ENCODE results near the gene PDE2A.

The PDE2A gene

DNA sequence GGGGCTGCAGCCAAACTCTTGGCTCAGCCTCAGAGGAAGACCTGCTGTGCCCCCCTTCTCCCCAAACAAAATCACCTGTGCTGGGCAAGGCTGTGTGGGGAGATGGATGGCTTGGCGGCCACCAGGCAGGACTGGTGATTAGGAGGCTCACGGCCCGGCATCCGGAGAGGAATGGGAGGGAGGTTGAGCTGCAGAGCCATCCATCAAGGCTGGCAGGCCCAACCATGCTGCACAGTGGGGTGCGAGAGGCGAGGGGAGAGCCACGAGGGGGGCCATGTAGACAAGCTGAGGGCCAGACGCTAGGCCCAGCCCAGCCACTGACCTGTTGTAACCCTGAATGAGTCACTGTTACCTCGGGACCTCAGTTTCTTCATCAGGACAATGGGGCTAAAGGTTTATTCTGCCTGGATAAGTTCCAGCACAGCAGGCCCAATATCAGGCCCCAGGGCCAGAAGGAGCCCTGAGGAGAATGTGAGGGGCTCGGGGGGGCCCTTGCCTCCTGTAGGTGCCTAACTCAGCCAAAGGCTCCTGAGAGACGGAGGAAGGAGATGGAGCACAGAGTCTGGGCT, 18.2 kb downstream of the PDE2A start:
- no peak for DNase-seq (ENCODE audit: low read depth)

DNA sequence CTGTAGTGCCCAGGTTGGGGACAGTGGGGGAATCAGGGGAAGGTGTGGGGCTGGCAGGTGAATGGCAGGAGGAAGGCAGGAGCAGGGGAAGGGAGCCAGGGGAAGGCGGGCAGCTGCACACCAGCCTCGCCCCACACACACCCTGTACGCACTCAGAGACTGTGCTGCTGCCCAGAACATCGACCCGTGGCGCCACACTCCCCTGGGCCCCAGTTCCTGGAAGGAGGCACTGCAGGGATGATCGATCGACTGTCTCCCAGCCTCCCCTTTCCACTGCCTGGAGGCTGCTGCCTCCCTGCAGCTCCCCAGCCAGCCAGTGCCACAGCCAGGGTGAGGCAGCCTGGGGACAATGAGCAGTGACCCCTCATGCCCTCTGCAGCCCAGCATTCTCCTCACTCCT, 19.2 kb downstream of the PDE2A start:
- no peak for DNase-seq (ENCODE audit: low read depth)

DNA sequence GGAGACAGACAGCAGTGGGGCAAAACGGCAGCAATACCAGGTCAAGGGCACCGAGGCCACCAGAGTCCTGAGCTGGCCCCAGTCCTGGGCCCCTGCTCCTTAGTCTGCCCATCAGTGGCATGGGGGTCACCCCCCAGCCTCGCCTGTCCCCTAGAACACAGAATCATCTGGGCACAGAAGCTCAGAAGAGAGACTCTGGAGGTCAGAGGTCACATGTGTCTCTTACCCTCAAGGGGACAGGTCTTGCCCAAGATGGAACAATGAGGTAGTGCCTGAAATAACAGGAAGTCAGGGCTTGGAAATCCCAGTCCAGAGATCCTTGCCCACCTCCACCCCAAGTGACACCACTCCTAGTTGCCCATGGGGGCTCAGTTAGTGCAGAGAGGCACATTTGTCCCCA, 20.6 kb downstream of the PDE2A start:
- DNase-seq (ENCODE audit: low read depth), result no peak

DNA sequence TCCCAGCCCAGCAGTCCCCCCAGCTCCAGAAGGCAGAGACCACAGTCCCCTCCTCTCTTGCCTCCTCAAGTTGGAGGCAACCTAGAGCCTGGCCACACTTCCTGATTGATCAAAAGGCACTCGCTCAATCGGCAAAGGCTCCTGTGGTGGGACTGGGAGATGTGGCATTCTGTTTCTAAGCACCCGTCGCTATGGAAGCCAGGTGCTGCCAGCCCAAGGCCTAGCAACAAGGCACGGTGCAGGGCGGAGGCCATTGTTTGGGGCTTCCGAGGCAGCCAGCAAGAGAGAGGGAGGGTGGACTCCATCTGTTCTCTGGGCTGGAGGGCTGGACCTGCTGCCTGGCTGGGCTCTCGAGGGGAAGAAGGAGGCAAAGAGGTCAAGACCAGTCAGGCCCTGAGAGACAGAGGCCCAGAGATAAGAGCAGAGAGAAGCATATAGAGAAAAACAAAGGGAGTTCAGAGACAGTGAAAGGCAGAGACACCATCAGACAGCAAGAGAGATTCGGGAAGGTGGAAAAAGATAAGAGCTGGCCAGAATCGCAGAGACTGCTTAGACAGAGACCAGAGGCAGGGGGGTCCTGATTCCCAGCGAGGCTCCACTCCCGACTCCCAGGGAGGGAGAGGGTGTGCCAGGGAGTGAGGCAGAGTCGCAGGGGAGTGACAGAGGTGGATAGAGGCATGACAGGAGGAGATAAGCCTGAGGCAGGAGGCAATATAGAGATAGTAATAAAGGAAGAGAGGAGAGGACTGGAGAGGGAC, 21.2 kb downstream of the PDE2A start:
- no peak for DNase-seq (ENCODE audit: low read depth)

DNA sequence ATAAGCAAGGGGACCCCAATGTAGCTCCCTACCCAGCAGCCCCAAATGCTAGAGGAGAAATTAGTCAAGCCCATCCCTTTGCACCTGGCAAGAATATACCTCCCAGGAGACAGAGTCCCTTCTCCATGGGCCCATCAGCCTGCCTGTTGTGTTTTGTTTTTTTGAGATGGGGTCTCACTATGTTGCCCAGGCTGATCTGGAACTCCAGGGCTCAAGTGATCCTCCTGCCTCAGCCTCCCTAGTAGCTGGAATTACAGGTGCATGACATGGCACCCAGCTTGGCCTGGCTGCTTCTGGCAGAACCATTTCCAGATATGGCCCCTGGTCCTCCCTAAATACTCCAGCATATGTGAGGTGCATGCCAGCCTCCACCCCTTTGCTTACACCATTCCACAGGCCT, 22.1 kb downstream of the PDE2A start:
- DNase-seq (ENCODE audit: low read depth), result no peak

DNA sequence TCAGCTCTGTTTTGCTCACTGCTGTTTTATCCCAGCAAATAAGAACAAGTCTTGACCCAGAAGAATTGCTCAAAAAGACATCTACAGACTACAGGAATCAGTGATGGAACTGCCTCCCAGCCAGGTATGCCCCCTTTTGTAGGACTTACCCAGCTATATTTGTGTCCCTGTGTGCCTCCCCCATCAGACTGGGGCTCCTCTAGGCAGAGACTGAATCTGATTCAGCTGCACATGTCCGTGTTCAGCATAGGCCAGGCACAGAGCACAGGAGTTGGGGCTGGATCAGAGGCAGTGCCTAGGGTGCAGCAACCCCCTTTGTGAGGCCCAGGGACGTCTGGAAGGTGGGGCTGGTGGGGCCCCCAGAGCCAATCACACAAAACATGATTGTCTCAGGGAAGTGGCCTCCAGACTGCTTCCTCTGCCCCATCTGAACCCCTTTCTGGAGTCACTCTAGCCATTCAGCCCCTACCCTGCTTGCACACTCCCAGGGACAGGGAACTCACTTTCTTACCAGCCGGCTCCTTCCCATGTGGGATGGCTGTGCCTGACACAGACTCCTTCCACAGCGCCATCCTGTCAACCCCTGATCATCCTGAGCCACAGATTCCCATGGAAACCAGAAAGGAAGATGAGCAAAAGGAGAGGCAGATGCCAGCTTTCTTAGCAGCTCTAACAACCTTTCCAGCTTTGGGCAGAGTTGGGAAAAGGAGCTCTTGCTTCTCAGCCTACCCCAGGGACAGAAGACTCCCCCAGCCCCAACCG, 24.8 kb downstream of the PDE2A start:
- no peak for DNase-seq (ENCODE audit: low read depth)

DNA sequence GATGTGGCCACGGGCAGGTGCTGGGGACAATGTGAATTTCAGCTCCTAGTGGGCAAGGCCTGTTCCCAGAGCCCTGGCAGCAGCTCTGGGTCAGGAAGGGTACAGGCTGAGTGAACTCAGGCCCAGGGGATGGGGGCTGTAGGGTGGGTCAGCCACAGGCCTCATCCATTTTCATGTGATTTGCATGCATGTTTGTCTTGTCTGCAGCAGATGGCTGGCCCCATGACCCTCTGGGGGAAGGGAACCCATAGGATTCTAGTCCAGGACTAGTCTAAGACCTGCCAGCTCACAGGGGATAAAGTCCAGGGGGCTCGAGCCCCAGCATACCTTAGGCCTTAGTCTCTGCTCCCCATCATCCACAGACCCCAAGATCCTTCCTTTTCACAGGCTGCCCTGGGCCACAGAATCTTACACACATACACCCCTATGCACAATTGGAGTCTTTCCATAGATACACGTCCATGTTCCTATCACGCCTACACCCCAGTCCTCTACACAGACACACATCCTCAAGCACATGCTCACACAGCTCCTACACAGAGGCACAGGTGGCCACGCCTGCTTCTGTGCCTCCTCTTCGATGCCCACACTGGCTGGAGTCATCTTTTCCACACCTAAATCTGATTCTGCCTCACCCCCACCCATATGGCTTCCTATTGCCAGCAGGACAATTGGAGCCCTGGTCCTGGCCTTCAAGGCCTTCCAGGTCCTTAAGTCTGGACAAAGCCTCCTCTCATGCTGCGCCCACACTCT, 25.7 kb downstream of the PDE2A start:
- no peak for DNase-seq (ENCODE audit: low read depth)

DNA sequence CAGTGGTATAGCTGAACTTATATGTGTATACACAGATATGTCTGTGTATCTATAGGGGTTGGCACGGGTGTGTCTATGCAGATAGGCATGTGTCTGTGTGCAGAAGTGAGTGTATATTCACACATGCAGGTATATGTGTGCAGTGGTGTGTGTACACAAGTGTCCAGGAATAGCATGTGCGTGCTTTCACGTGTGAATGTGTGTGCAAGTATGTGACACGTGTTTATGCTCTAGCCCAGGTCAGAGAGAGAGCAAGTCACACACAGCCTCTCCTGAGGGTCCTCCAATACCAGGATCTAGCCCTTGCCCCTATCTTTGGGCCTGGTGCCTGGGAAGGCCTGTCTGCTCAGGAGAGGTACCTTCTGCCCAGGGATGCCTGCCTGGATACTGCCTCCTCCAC, 26.3 kb downstream of the PDE2A start:
- no peak for DNase-seq (ENCODE audit: low read depth)

GRCh38 chr11:72646472-72646871, 27.8 kb downstream of the PDE2A start:
- no peak for DNase-seq (ENCODE audit: low read depth)

GRCh38 chr11:72646024-72646423, 28.2 kb downstream of the PDE2A start:
- no peak for DNase-seq (ENCODE audit: low read depth)

- DNase-seq (ENCODE audit: low read depth), result no peak
Observed at GRCh38 chr11:72643547-72643946, 30.7 kb downstream of the PDE2A start.

GRCh38 chr11:72642884-72643522, 31.2 kb downstream of the PDE2A start:
- DNase-seq (ENCODE audit: low read depth), result no peak

DNA sequence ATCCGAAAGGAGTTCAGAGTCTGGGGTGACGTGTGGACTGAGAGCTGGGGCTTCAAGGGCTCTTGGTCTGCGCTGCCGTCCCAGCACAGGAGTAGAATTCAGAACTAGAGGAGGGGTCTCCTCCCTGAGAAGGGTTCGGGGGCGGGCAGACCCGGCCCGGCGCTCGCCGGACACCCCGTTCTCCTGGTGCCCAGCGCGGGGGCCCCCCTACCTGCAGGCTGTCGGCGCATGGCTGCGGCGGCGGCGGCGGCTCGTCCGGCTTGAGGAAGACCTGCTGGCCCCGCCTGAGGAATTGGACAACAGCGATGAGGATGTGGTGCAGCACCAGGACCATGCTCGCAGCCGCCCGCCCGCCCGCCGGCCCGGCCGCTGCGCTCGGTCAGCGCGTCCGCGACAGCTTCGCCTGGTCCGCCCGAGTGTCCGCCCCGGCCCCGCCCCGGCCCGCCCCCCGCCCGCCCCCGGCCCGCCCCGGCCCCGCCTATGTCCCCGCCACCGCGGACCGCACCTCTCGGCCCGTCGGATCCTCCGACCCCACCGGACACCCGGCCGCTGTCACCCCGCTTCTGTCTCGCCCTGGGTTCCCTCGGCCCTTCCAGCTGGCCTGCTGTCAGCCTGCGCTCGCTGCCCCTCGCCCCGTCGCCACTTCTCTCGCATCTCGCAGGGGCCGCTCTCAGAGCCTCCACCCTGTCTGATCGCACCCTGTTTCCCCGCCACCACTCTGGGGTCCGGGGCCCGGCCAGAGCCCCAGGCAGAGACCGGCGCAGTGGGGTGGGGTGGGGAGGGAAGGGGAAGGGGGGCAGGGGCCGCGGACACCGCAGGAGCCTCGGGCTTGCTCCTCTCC, 32.0 kb downstream of the PDE2A start:
- no peak for DNase-seq (ENCODE audit: low read depth)

- DNase-seq (ENCODE audit: low read depth), result no peak
Observed at GRCh38 chr11:72641522-72642042, 32.6 kb downstream of the PDE2A start.

- no peak for DNase-seq (ENCODE audit: low read depth)
Observed at GRCh38 chr11:72639502-72640375, 34.5 kb downstream of the PDE2A start.

DNA sequence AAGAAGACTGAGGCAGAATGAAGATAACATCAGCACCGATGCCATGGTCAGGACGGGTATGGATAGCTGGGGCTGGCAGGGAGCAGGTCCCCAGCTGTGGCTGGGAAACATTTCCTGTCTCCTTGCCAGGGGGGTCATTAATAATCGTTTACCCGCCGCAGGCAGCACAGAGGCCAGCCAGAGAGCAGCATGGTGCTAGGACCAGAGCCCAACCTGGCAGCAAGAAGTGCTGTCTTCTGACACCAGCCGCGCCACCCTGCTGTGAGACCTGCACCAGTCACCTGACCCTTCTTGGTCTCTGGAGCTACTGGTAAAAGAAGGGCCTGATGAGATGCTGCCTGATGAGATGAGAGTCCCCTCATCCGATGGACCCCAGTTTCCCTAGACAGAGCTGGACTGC, 36.3 kb downstream of the PDE2A start:
- no peak for DNase-seq (ENCODE audit: low read depth)

DNA sequence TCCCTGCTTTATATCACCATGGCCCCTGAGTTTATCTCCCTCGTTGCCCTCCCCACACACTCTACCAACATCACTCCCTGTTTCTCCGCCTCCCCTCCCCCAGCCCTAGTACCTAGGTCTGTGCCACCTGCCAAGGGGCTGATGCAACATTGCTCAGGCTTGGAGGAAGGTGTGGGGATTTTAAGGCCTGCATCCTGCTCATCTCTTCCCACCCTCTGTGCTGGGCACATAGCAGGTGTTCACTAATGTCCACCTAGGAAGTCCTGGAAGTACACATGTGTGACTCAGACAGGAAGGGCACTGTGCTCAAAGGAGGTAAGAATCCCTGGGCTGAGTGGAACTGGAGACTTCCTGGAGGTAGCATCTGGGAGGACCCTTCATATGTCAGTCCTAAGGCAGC, 37.0 kb downstream of the PDE2A start:
- no peak for DNase-seq (ENCODE audit: low read depth)

DNA sequence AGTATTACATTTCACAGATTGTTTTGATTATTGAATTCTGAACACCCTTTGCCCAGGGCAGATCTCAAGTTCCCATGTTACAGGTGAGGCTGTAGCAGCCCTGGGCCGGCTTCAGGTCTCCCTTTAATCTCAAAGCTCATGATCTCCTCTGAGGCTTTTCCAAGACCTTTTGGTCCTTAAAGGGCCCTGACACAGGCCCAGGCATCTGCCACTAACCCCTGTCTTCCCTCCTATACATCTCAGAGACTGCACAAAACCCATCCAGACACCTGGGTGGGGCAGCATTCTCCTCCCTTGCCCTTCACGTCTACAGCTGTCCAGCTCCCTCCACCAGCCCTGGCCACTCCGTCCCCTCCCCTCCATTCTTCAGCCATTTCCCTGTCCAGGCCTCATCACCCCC, 37.8 kb downstream of the PDE2A start:
- DNase-seq (ENCODE audit: low read depth), result no peak

GRCh38 chr11:72635933-72636332, 38.3 kb downstream of the PDE2A start:
- DNase-seq (ENCODE audit: low read depth), result no peak

All from GM04503 (cell line).